ENCODE data around the gene PHC2. TPM values are rescaled to one million over a fixed set of nuclear protein-coding genes. Genes with fewer than 3 reads are reported as not detected.

PHC2 gene
- total and polyA plus RNA-seq, 9 of the 15 experiments (the other 6 are each of a cell fraction or from before 2014, with no cell fraction given) = 3.1 to 67.6 (median 34.6) TPM

DNA sequence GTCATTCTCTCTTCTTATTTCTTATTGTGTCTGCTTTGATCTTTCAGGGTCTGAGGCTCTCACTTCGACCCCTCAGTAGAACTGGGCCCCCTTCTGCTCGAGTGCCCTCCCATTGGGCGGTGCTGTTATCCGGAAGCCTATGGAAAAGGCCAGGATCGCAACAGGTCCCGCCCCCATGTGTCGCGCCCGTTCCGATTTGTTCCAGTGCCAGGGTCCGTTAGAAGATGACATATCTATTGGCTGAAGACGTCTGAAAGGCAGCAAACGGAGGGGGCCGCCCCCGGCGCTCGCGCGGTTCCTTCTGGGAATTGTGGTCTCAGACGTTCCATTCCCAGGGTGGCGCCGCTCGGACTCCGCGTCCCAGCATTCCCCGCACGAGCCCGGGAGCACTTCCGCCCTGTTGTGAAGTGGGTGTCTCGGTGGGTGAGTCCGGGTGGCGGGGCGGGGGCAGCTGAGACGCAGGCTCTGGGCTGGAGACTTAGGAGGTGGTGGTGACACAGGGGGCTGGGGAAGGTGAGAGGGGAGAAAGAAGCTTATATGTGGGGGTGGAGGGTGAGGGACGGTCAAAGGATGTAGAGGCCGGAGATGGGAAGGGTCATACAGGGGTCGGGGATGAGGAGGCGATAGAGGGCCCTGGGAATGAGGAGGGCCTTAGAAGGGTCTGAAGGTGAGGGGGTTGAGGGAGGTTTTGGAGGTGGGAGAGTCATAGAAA lies 41.5 kb upstream of the PHC2 start, which contains the start of gene ZSCAN20 (continued):
- TF ChIP-seq BRD9 (IDR thresholded peaks at IDR 0.05; ENCODE audit: low read depth, partially characterized antibody) = no peak
- TF ChIP-seq MECOM (CRISPR knock-in tag; IDR thresholded peaks at IDR 0.05) = no peak
- peak; percentile 92 for TF ChIP-seq ZBTB40 (IDR thresholded peaks at IDR 0.05)
- no peak for TF ChIP-seq ZBTB40 (CRISPR knock-in tag; IDR thresholded peaks at IDR 0.05)
- no peak for TF ChIP-seq DDX20 (tag; IDR thresholded peaks at IDR 0.05; ENCODE audit: low read depth)
- TF ChIP-seq IFI16 (CRISPR knock-in tag; IDR thresholded peaks at IDR 0.05) = no peak
- TF ChIP-seq, protein P1, sequence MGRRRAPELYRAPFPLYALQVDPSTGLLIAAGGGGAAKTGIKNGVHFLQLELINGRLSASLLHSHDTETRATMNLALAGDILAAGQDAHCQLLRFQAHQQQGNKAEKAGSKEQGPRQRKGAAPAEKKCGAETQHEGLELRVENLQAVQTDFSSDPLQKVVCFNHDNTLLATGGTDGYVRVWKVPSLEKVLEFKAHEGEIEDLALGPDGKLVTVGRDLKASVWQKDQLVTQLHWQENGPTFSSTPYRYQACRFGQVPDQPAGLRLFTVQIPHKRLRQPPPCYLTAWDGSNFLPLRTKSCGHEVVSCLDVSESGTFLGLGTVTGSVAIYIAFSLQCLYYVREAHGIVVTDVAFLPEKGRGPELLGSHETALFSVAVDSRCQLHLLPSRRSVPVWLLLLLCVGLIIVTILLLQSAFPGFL (CRISPR knock-in tag; IDR thresholded peaks at IDR 0.05) = no peak
- TF ChIP-seq HOMEZ (CRISPR knock-in tag; IDR thresholded peaks at IDR 0.05) = no peak
- TF ChIP-seq CUX1 (CRISPR knock-in tag; IDR thresholded peaks at IDR 0.05) = no peak
- TF ChIP-seq SLC30A9 (CRISPR knock-in tag; IDR thresholded peaks at IDR 0.05) = no peak

Data from K562 (cell line).